ENCODE data around the gene POLE2. TPM values are rescaled to one million over a fixed set of nuclear protein-coding genes. Genes with fewer than 3 reads are reported as not detected.

POLE2 gene
- total RNA-seq, 4 donors from 2014 or later, result 0.79 to 0.94 (median 0.93) TPM; not detected in 1

GRCh38 chr14:49634547-49635334 lies 53.3 kb downstream of the POLE2 start, which contains the start of gene DNAAF2:
Gene DNAAF2 (minus strand): TSS chr14:49635244. CDS start chr14:49635149, 95 bp downstream.
- 0% methylated on average over 1 of the region's 80 CpGs; no CpG with 5 or more reads in 1 of the 2 donors for WGBS, 2 donors (ENCODE audit: low coverage in 1 of 2)

GRCh38 chr14:49633640-49634546 lies 54.1 kb downstream of the POLE2 start:
- Histone ChIP-seq H3K27ac (peak overlapping the region; percentile 71 to 97 (median 96)), H3K27me3 (no peaks in the 10 kb centered on the region), H3K36me3 (peaks cover 0 to 12% of the 10 kb centered on the region in 2 donors), H3K9me3 (no peaks in the 10 kb centered on the region), H3K4me1 (peaks cover 0 to 48% (median 0%) of the 10 kb centered on the region in 3 donors), H3K4me3 (peak overlapping the region; percentile 78 to 93)
- TF ChIP-seq POLR2A (IDR thresholded peaks at IDR 0.05) (peak; percentile 87 to 89), CTCF (IDR thresholded peaks at IDR 0.05) (peak; percentile 60 to 94 (median 72)), POLR2AphosphoS5 (IDR thresholded peaks at IDR 0.05) (peak; percentile 59), EP300 (IDR thresholded peaks at IDR 0.05) (no peak)
- no CpG with 5 or more reads among the region's 101 CpGs for WGBS, 2 donors (ENCODE audit: low coverage in 1 of 2)
- peak; percentile 95 for ATAC-seq

More at GRCh38 chr14:49634547-49635334, 53.3 kb downstream of the POLE2 start, which contains the start of gene DNAAF2:
- H3K4me1 ChIP-seq, result peaks cover 0 to 43% (median 0%) of the 10 kb centered on the region in 3 donors
- peak within 1 kb of the TSS; percentile 78 to 93 for H3K4me3 ChIP-seq
- H3K27me3 ChIP-seq, result no peaks in the 10 kb centered on the region
- peak; percentile 52 for ATAC-seq
- H3K36me3 ChIP-seq, result peaks cover 0 to 8% of the 10 kb centered on the region in 2 donors
- no peaks in the 10 kb centered on the region for H3K9me3 ChIP-seq
- H3K27ac ChIP-seq, result peak within 1 kb of the TSS; percentile 71 to 97 (median 96)
- TF ChIP-seq POLR2AphosphoS5 (IDR thresholded peaks at IDR 0.05), result peak; percentile 29
- TF ChIP-seq EP300 (IDR thresholded peaks at IDR 0.05), result no peak
- TF ChIP-seq POLR2A (IDR thresholded peaks at IDR 0.05), result no peak

- no peak for ATAC-seq
- Histone ChIP-seq H3K4me1 (peaks cover 5 to 42% (median 18%) of the 10 kb centered on the region in 3 donors), H3K27ac (no peak overlapping the region), H3K36me3 (peaks cover 0 to 28% of the 10 kb centered on the region in 2 donors), H3K27me3 (no peaks in the 10 kb centered on the region), H3K9me3 (no peaks in the 10 kb centered on the region), H3K4me3 (no peak overlapping the region)
- TF ChIP-seq EP300 (IDR thresholded peaks at IDR 0.05) (no peak), POLR2AphosphoS5 (IDR thresholded peaks at IDR 0.05) (no peak), CTCF (IDR thresholded peaks at IDR 0.05) (no peak), POLR2A (IDR thresholded peaks at IDR 0.05) (no peak)
- WGBS, 2 donors (ENCODE audit: low coverage in 1 of 2), result 85 to 89% methylated on average over 6 of the region's 6 CpGs
Measured at GRCh38 chr14:49623941-49624839, 63.8 kb downstream of the POLE2 start.

- peaks cover 0 to 30% of the 10 kb centered on the region in 2 donors for H3K36me3 ChIP-seq
- H3K4me3 ChIP-seq, result no peak overlapping the region
- H3K9me3 ChIP-seq, result no peaks in the 10 kb centered on the region
- peaks cover 5 to 50% (median 21%) of the 10 kb centered on the region in 3 donors for H3K4me1 ChIP-seq
- peak overlapping the region in 1 of 4 donors; percentile 1 for H3K27ac ChIP-seq
- no peak for ATAC-seq
- no peaks in the 10 kb centered on the region for H3K27me3 ChIP-seq
- TF ChIP-seq CTCF (IDR thresholded peaks at IDR 0.05), result no peak
- TF ChIP-seq POLR2A (IDR thresholded peaks at IDR 0.05), result no peak
- TF ChIP-seq EP300 (IDR thresholded peaks at IDR 0.05), result no peak
- no peak for TF ChIP-seq POLR2AphosphoS5 (IDR thresholded peaks at IDR 0.05)
- WGBS, 2 donors (ENCODE audit: low coverage in 1 of 2), result 40 to 57% methylated on average over 3 of the region's 3 CpGs
Measured at GRCh38 chr14:49623387-49623786, 64.6 kb downstream of the POLE2 start.
